ENCODE data around the gene PRAF2. TPM values are rescaled to one million over a fixed set of nuclear protein-coding genes. Genes with fewer than 3 reads are reported as not detected.

Gene PRAF2
- 17.3 TPM for total RNA-seq
- long read RNA-seq, transcript PRAF2-202 (3 exons, 1,334 nt): major isoform, 22 of 26 reads
- long read RNA-seq, partial matches to known transcripts: 0 of 26 reads
- long read RNA-seq, other reads (novel, unspliced or antisense): 1 of 26 reads

GRCh38 chrX:49073601-49074575 lies at the start of gene PRAF2:
TSS of gene PRAF2 (minus strand) at chrX:49074002. CDS start at chrX:49073987, 15 bp downstream.
- ATAC-seq: peak; percentile 93
- Histone ChIP-seq H3K36me3 (peaks cover 4% of the 10 kb centered on the region), H3K9me3 (no peaks in the 10 kb centered on the region), H3K27ac (peak within 1 kb of the TSS; percentile 75), H3K4me3 (peak within 1 kb of the TSS; percentile 58), H3K4me1 (peaks cover 4% of the 10 kb centered on the region), H3K27me3 (no peaks in the 10 kb centered on the region)
- intact Hi-C loops (cut with DNase I): no loop called here
- no peak for TF ChIP-seq CTCF (IDR thresholded peaks at IDR 0.05)
- DNase-seq: peak; percentile 95

GRCh38 chrX:49122499-49122898 lies 48.7 kb upstream of the PRAF2 start:
- Histone ChIP-seq H3K27me3 (no peaks in the 10 kb centered on the region), H3K36me3 (peaks cover 15% of the 10 kb centered on the region), H3K9me3 (no peaks in the 10 kb centered on the region), H3K27ac (no peak overlapping the region), H3K4me3 (peak overlapping the region; percentile 77), H3K4me1 (peaks cover 3% of the 10 kb centered on the region)
- TF ChIP-seq CTCF (IDR thresholded peaks at IDR 0.05): no peak
- ATAC-seq (no peak), DNase-seq (no peak)
- intact Hi-C loops (cut with DNase I): no loop called here

GRCh38 chrX:49120091-49120490 lies 46.3 kb upstream of the PRAF2 start:
- no peak overlapping the region for H3K27ac ChIP-seq
- ATAC-seq: no peak
- no peaks in the 10 kb centered on the region for H3K27me3 ChIP-seq
- no peak overlapping the region for H3K4me3 ChIP-seq
- no peak for DNase-seq
- TF ChIP-seq CTCF (IDR thresholded peaks at IDR 0.05): no peak
- no peaks in the 10 kb centered on the region for H3K9me3 ChIP-seq
- H3K4me1 ChIP-seq: peaks cover 3% of the 10 kb centered on the region
- intact Hi-C loops (cut with DNase I): no loop called here
- peaks cover 27% of the 10 kb centered on the region for H3K36me3 ChIP-seq

GRCh38 chrX:49117581-49117980 lies 43.8 kb upstream of the PRAF2 start:
- Histone ChIP-seq H3K9me3 (no peaks in the 10 kb centered on the region), H3K4me3 (no peak overlapping the region), H3K27ac (no peak overlapping the region), H3K27me3 (no peaks in the 10 kb centered on the region), H3K36me3 (peaks cover 41% of the 10 kb centered on the region), H3K4me1 (peaks cover 3% of the 10 kb centered on the region)
- no peak for TF ChIP-seq CTCF (IDR thresholded peaks at IDR 0.05)
- intact Hi-C loops (cut with DNase I): no loop called here
- ATAC-seq: no peak
- DNase-seq: no peak

- intact Hi-C loops (cut with DNase I): no loop called here
- Histone ChIP-seq H3K27me3 (no peaks in the 10 kb centered on the region), H3K27ac (no peak overlapping the region), H3K4me1 (no peaks in the 10 kb centered on the region), H3K36me3 (peaks cover 42% of the 10 kb centered on the region), H3K9me3 (no peaks in the 10 kb centered on the region), H3K4me3 (no peak overlapping the region)
- ATAC-seq: no peak
- no peak for DNase-seq
- no peak for TF ChIP-seq CTCF (IDR thresholded peaks at IDR 0.05)
Measured at GRCh38 chrX:49116716-49117115, 42.9 kb upstream of the PRAF2 start.

All from upper lobe of right lung (tissue), 1 donor.